KMS-11 (cell line): Measurements from ENCODE around the gene PCNX1.

Experiments
- H2AFZ ChIP-seq: fragments of 200-600 bp; sonication (generic); 2 replicates; pipeline ENCODE4 v1.6.1; 2016; ENCODE audit warnings: antibody characterized with exemption, mixed run types, low read depth
- H3K27ac ChIP-seq: fragments of 200-600 bp; sonication (generic); 2 replicates; pipeline ENCODE4 v1.6.1; 2016; ENCODE audit warnings: mild to moderate bottlenecking, mixed run types
- H3K27me3 ChIP-seq: fragments of 200-600 bp; sonication (generic); 2 replicates; pipeline ENCODE4 v1.6.1; 2017; ENCODE audit warnings: mild to moderate bottlenecking, low read depth, mixed run types, moderate library complexity; ENCODE audit not compliant: insufficient read depth
- H3K36me3 ChIP-seq: fragments of 200-600 bp; sonication (generic); 2 replicates; pipeline ENCODE4 v1.6.1; 2017; ENCODE audit warnings: mild to moderate bottlenecking, mixed run types; ENCODE audit not compliant: insufficient read depth
- H3K4me1 ChIP-seq: fragments of 200-600 bp; sonication (generic); 2 replicates; pipeline ENCODE4 v1.6.1; 2016; ENCODE audit warnings: mild to moderate bottlenecking, low read depth, mixed run types; ENCODE audit not compliant: poor library complexity, severe bottlenecking
- H3K4me2 ChIP-seq: fragments of 200-600 bp; sonication (generic); 2 replicates; pipeline ENCODE4 v1.7.0; 2016; ENCODE audit warnings: mild to moderate bottlenecking, mixed run types
- H3K4me3 ChIP-seq: fragments of 200-600 bp; sonication (generic); IDR thresholded peaks from 2 replicates; pipeline ENCODE4 v1.6.1; 2017; ENCODE audit warnings: low read depth, low read length, mixed read lengths; ENCODE audit not compliant: insufficient read depth
- H3K79me2 ChIP-seq: fragments of 200-600 bp; sonication (generic); 2 replicates; pipeline ENCODE4 v1.6.1; 2016; ENCODE audit warnings: low read depth, mixed run types; ENCODE audit not compliant: insufficient read depth
- H3K9ac ChIP-seq: fragments of 200-600 bp; sonication (generic); 2 replicates; pipeline ENCODE4 v1.6.1; 2016; ENCODE audit warnings: mild to moderate bottlenecking, mixed run types
- H4K20me1 ChIP-seq: fragments of 200-600 bp; sonication (generic); 2 replicates; pipeline ENCODE4 v1.6.1; 2016; ENCODE audit warnings: mild to moderate bottlenecking, mixed run types; ENCODE audit not compliant: insufficient read depth
- CTCF ChIP-seq: fragments of 200-600 bp; sonication (generic); conservative IDR thresholded peaks from 2 replicates; pipeline ENCODE4 v1.6.1; 2017; ENCODE audit warnings: low read depth, mild to moderate bottlenecking, antibody characterized with exemption, low read length, moderate library complexity, mixed read lengths

PCNX1 gene

DNA sequence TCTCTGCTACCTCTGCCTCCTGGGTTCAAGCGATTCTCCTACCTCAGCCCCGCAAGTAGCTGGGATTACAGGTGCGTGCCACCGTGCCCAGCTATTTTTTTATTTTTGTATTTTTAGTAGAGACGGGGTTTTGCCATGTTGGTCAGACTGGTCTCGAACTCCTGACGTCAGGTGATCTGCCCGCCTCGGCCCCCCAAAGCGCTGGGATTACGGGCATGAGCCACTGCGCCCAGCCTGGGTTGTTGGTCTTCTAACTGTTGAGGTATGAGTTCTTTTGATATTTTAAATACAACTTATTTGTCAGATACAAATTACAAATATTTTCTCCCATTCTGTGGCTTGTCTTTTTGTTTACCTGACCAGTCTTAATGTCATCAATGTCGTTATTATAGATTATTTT, 95.9 kb downstream of the PCNX1 start:
- no peaks in the 10 kb centered on the region for H4K20me1 ChIP-seq
- no peaks in the 10 kb centered on the region for H3K27me3 ChIP-seq
- H3K79me2 ChIP-seq, result no peaks in the 10 kb centered on the region
- no peaks in the 10 kb centered on the region for H3K36me3 ChIP-seq
- H2AFZ ChIP-seq, result no peak overlapping the region
- H3K9ac ChIP-seq, result no peak overlapping the region
- H3K4me1 ChIP-seq, result no peaks in the 10 kb centered on the region
- no peak overlapping the region for H3K4me3 ChIP-seq
- H3K27ac ChIP-seq, result no peak overlapping the region
- H3K4me2 ChIP-seq, result no peak overlapping the region
- TF ChIP-seq CTCF, result no peak

- no peaks in the 10 kb centered on the region for H3K4me1 ChIP-seq
- no peaks in the 10 kb centered on the region for H4K20me1 ChIP-seq
- TF ChIP-seq CTCF, result no peak
- H3K4me2 ChIP-seq, result no peak overlapping the region
- H3K79me2 ChIP-seq, result no peaks in the 10 kb centered on the region
- no peak overlapping the region for H3K9ac ChIP-seq
- no peaks in the 10 kb centered on the region for H3K36me3 ChIP-seq
- no peak overlapping the region for H2AFZ ChIP-seq
- H3K27ac ChIP-seq, result no peak overlapping the region
- no peak overlapping the region for H3K4me3 ChIP-seq
- no peaks in the 10 kb centered on the region for H3K27me3 ChIP-seq
These were observed 97.2 kb downstream of the PCNX1 start for GRCh38 chr14:71004481-71004880.

DNA sequence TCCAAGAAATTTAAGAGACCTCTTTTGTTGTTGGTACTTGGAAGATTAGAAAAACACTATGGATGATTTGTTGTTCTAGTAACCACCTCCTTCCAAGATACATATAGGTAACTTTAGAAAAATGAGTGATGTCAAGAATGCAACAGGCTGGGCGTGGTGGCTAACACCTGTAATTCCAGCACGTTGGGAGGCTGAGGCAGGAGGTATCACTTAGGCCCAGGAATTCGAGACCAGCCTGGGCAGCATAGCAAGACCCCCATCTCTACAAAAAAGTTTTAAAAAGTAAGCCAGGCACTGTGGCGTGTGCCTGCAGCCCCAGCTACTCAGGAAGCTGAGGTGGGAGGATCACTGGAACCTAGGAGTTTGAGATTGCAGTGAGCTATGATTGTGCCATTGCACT, 97.8 kb downstream of the PCNX1 start:
- Histone ChIP-seq H3K79me2 (no peaks in the 10 kb centered on the region), H3K27ac (no peak overlapping the region), H3K4me2 (no peak overlapping the region)

GRCh38 chr14:71006200-71006563, 98.9 kb downstream of the PCNX1 start:
- H3K4me1 ChIP-seq, result no peaks in the 10 kb centered on the region
- H4K20me1 ChIP-seq, result no peaks in the 10 kb centered on the region
- no peaks in the 10 kb centered on the region for H3K79me2 ChIP-seq
- no peak overlapping the region for H3K4me3 ChIP-seq
- no peak overlapping the region for H3K9ac ChIP-seq
- H3K27ac ChIP-seq, result no peak overlapping the region
- no peak overlapping the region for H2AFZ ChIP-seq
- no peak overlapping the region for H3K4me2 ChIP-seq
- no peaks in the 10 kb centered on the region for H3K36me3 ChIP-seq
- H3K27me3 ChIP-seq, result no peaks in the 10 kb centered on the region
- TF ChIP-seq CTCF, result no peak

More for the DNA sequence above, 97.8 kb downstream of the PCNX1 start:
- Histone ChIP-seq H3K4me3 (no peak overlapping the region), H3K27me3 (no peaks in the 10 kb centered on the region), H2AFZ (no peak overlapping the region), H3K4me1 (no peaks in the 10 kb centered on the region), H3K36me3 (no peaks in the 10 kb centered on the region), H3K9ac (no peak overlapping the region), H4K20me1 (no peaks in the 10 kb centered on the region)
- no peak for TF ChIP-seq CTCF

GRCh38 chr14:71011479-71011878, 104.2 kb downstream of the PCNX1 start:
- H3K4me1 ChIP-seq, result no peaks in the 10 kb centered on the region
- no peaks in the 10 kb centered on the region for H4K20me1 ChIP-seq
- no peak overlapping the region for H3K4me3 ChIP-seq
- H3K27ac ChIP-seq, result no peak overlapping the region
- H3K4me2 ChIP-seq, result no peak overlapping the region
- no peaks in the 10 kb centered on the region for H3K79me2 ChIP-seq
- H3K27me3 ChIP-seq, result no peaks in the 10 kb centered on the region
- H2AFZ ChIP-seq, result no peak overlapping the region
- no peaks in the 10 kb centered on the region for H3K36me3 ChIP-seq
- H3K9ac ChIP-seq, result no peak overlapping the region
- TF ChIP-seq CTCF, result no peak; the same call in 1 of the 2 replicates
